GM10847 (cell line): ENCODE results near the gene PDZK1.

Experiments
- POLR2A ChIP-seq: IDR thresholded peaks from 2 replicates; pipeline ENCODE4 v1.6.1; 2011; ENCODE audit not compliant: insufficient read length; ENCODE audit errors: extremely low read depth

The PDZK1 gene

GRCh38 chr1:145716641-145717345 is 9.6 kb upstream of the PDZK1 start:
- TF ChIP-seq POLR2A = no peak

- TF ChIP-seq POLR2A = no peak
Observed at GRCh38 chr1:145714524-145715111, 7.5 kb upstream of the PDZK1 start.

- no peak for TF ChIP-seq POLR2A
Observed at GRCh38 chr1:145711213-145711651, 4.1 kb upstream of the PDZK1 start.

- TF ChIP-seq POLR2A = no peak
Observed at GRCh38 chr1:145710291-145711027, 3.3 kb upstream of the PDZK1 start.

- TF ChIP-seq POLR2A = no peak
Observed at GRCh38 chr1:145708063-145708462, 895 bp upstream of the PDZK1 start.

- TF ChIP-seq POLR2A = no peak
Observed at GRCh38 chr1:145706086-145706664, 993 bp downstream of the PDZK1 start.

- no peak for TF ChIP-seq POLR2A
Observed at GRCh38 chr1:145705622-145706021, 1.5 kb downstream of the PDZK1 start.

- no peak for TF ChIP-seq POLR2A
Observed at GRCh38 chr1:145702826-145703225, 4.3 kb downstream of the PDZK1 start.

- TF ChIP-seq POLR2A = no peak
Observed at GRCh38 chr1:145702052-145702451, 5.1 kb downstream of the PDZK1 start.

- no peak for TF ChIP-seq POLR2A
Observed at GRCh38 chr1:145701306-145701862, 5.8 kb downstream of the PDZK1 start.

GRCh38 chr1:145696630-145696960 is 10.6 kb downstream of the PDZK1 start:
- TF ChIP-seq POLR2A = no peak

- no peak for TF ChIP-seq POLR2A
Observed at GRCh38 chr1:145695821-145696629, 11.1 kb downstream of the PDZK1 start.

GRCh38 chr1:145692785-145693443 is 14.3 kb downstream of the PDZK1 start:
- no peak for TF ChIP-seq POLR2A
